Fibroblast of the aortic adventitia (primary cell): ENCODE measurements around the gene MAMLD1. TPM values are rescaled to one million over a fixed set of nuclear protein-coding genes. Genes with fewer than 3 reads are reported as not detected.

Experiments used
- DNase-seq: peaks from one replicate; pipeline ENCODE4 v3.0.0-alpha.2; 2010; ENCODE audit warnings: low read depth
- H3K4me3 ChIP-seq: 2 replicates; pipeline ENCODE4 v1.5.1; 2011; ENCODE audit warnings: low read depth, mild to moderate bottlenecking, control low read depth, low read length, moderate library complexity
- CTCF ChIP-seq: IDR thresholded peaks from 2 replicates; pipeline ENCODE4 v1.5.1; 2011; ENCODE audit warnings: mild to moderate bottlenecking, low read length, control low read depth, inconsistent platforms; ENCODE audit not compliant: insufficient read depth
- total RNA-seq: library from RNA; depleted of rRNA; stranded (reverse); fragments of >200 nt; gene quantifications from 2 replicates; pipeline ENCODE4 v1.2.3, GENCODE V29; 2012; ENCODE audit warnings: low replicate concordance

Gene MAMLD1
- total RNA-seq, 1 donor, result 1.9 TPM

- DNase-seq, result no peak
- TF ChIP-seq CTCF, result no peak
These were observed 174.7 kb downstream of the MAMLD1 start for GRCh38 chrX:150537851-150538250.

GRCh38 chrX:150540965-150541364 lies 177.8 kb downstream of the MAMLD1 start:
- no peak for TF ChIP-seq CTCF
- no peak for DNase-seq
- no peak overlapping the region for H3K4me3 ChIP-seq

More at GRCh38 chrX:150537851-150538250, 174.7 kb downstream of the MAMLD1 start:
- H3K4me3 ChIP-seq, result no peak overlapping the region

GRCh38 chrX:150542846-150543229 lies 179.7 kb downstream of the MAMLD1 start:
- no peak for TF ChIP-seq CTCF
- DNase-seq, result no peak

GRCh38 chrX:150543230-150544155 lies 180.4 kb downstream of the MAMLD1 start:
- no peak overlapping the region for H3K4me3 ChIP-seq
- TF ChIP-seq CTCF, result no peak
- no peak for DNase-seq

More at GRCh38 chrX:150542846-150543229, 179.7 kb downstream of the MAMLD1 start:
- no peak overlapping the region for H3K4me3 ChIP-seq

- no peak for DNase-seq
- TF ChIP-seq CTCF, result no peak
- no peak overlapping the region for H3K4me3 ChIP-seq
These were observed 181.2 kb downstream of the MAMLD1 start for GRCh38 chrX:150544222-150544787.

- peak; percentile 37 for DNase-seq
- no peak overlapping the region for H3K4me3 ChIP-seq
- TF ChIP-seq CTCF, result no peak
These were observed 182.0 kb downstream of the MAMLD1 start for GRCh38 chrX:150544835-150545770.
